ENCODE data around the gene C3. TPM values are rescaled to one million over a fixed set of nuclear protein-coding genes. Genes with fewer than 3 reads are reported as not detected.
A peak's percentile ranks its signal among the peaks of the same experiment; 100 is the strongest.

The C3 gene
- total and polyA plus RNA-seq, 2 experiments from 2014 or later = 0.39 to 1.6 TPM

GRCh38 chr19:6754653-6755463 lies 34.4 kb upstream of the C3 start:
- no peak for DNase-seq (ENCODE audit: low read depth in 1 of 2, low spot score in 1 of 2)
- Histone ChIP-seq H3K27ac (no peak overlapping the region), H3K4me3 (no peak overlapping the region), H3K36me3 (peaks cover 9% of the 10 kb centered on the region), H3K27me3 (no peaks in the 10 kb centered on the region), H3K4me1 (ENCODE audit: low read depth) (peaks cover 3% of the 10 kb centered on the region), H3K9me3 (ENCODE audit: low read depth) (no peaks in the 10 kb centered on the region)
- no peak for TF ChIP-seq CTCF (IDR thresholded peaks at IDR 0.05; ENCODE audit: low read depth, low read length)

DNA sequence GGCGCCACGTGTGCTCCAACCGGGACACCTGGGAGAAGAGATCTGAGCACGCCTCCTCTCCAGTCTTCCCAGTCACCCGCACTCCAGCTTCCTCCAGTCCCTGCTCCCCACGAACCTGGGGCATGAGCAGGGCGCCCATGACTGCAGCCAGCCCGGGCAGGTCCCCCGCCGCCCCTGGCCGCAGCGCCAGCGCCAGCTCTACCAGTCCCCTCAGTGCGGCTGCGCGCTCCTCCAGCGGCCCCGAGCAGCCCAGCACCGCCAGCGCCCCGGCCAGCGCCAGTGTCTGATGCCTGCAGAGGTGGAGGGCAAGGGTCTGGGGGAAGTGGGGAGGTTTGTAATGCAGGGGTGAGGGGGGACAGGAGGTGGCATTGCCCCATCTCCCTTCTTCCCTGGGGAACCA lies 33.7 kb upstream of the C3 start:
- no peak overlapping the region for H3K4me3 ChIP-seq
- no peaks in the 10 kb centered on the region for H3K27me3 ChIP-seq
- H3K4me1 ChIP-seq (ENCODE audit: low read depth) = peaks cover 3% of the 10 kb centered on the region
- no peak overlapping the region for H3K27ac ChIP-seq
- peaks cover 16% of the 10 kb centered on the region for H3K36me3 ChIP-seq
- no peak for DNase-seq (ENCODE audit: low read depth in 1 of 2, low spot score in 1 of 2)
- no peaks in the 10 kb centered on the region for H3K9me3 ChIP-seq (ENCODE audit: low read depth)
- TF ChIP-seq CTCF (IDR thresholded peaks at IDR 0.05; ENCODE audit: low read depth, low read length) = no peak

- Histone ChIP-seq H3K4me1 (ENCODE audit: low read depth) (peaks cover 3% of the 10 kb centered on the region), H3K4me3 (peak overlapping the region; percentile 21), H3K9me3 (ENCODE audit: low read depth) (no peaks in the 10 kb centered on the region), H3K27ac (no peak overlapping the region), H3K36me3 (peaks cover 24% of the 10 kb centered on the region), H3K27me3 (no peaks in the 10 kb centered on the region)
- peak; percentile 74 to 89 for DNase-seq (ENCODE audit: low read depth in 1 of 2, low spot score in 1 of 2)
- peak; percentile 38 for TF ChIP-seq CTCF (IDR thresholded peaks at IDR 0.05; ENCODE audit: low read depth, low read length)
Measured at GRCh38 chr19:6753178-6754031, 33.0 kb upstream of the C3 start.

DNA sequence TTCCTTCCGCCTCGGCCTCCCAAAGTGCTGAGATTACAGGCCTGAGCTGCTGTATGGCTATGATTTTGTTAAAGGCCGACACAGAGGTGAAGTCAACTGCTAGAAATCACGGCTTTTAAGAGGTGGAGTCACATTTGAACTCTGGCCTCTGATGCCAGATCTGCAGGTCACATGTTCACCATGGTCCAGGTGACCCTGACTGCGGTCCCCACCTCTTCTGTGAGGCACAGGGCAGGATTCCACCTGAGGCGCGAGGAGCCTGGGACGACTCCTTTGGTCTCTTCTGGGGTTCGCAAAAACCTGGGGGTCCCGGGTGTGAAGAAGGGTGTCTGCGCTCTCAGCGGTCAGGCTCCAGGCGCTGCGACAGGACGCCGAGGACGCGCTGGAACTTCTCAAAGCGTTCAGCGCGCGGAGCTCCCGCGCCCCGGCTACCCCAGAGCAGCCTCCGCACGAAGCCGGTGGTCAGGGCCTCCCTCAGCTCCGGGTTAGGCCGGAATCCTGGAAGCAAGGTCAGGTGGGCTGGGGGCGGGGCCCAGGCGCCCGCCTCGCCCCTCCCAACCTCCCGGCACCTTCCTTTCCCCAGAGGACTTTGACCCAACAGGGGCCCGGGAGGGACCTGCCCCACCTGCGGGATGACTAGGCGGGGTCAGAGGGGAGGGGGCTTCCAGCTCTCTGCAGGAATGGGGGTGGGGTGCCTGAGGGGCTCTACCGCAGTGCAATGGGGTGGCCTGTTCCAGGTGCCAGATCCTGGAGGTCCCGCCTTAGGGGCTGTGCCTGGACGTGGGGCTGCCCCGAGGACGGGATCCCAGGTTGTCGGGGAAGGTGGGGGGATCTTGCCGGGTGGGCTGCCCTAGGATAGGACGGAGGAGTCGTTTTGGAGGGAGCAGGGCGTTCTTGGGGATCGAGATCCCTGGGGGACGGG lies 32.1 kb upstream of the C3 start:
- Histone ChIP-seq H3K27ac (no peak overlapping the region), H3K36me3 (peaks cover 28% of the 10 kb centered on the region), H3K4me3 (peak overlapping the region; percentile 21), H3K4me1 (ENCODE audit: low read depth) (peaks cover 3% of the 10 kb centered on the region), H3K27me3 (no peaks in the 10 kb centered on the region), H3K9me3 (ENCODE audit: low read depth) (no peaks in the 10 kb centered on the region)
- TF ChIP-seq CTCF (IDR thresholded peaks at IDR 0.05; ENCODE audit: low read depth, low read length) = no peak
- DNase-seq (ENCODE audit: low read depth in 1 of 2, low spot score in 1 of 2) = peak in 1 of 2 donors; percentile 48

DNA sequence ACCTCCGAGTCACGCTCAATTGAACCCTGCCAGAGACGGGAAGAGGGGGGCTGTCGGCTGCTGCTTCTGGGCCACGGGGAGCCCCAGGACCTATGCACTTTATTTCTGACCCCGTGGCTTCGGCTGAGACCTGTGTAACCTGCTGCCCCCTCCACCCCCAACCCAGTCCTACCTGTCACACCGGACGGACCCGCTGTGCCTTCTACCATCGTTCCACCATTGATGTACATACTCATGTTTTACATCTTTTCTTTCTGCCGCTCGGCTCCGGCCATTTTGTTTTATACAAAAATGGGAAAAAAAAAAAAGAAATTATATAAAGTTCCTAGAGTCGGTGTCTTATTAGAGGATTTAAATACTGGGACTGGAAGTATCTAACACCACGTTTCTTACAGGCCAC lies 30.7 kb upstream of the C3 start:
- DNase-seq (ENCODE audit: low read depth in 1 of 2, low spot score in 1 of 2) = no peak
- Histone ChIP-seq H3K36me3 (peaks cover 37% of the 10 kb centered on the region), H3K27ac (no peak overlapping the region), H3K9me3 (ENCODE audit: low read depth) (no peaks in the 10 kb centered on the region), H3K4me1 (ENCODE audit: low read depth) (peaks cover 3% of the 10 kb centered on the region), H3K4me3 (no peak overlapping the region), H3K27me3 (no peaks in the 10 kb centered on the region)
- TF ChIP-seq CTCF (IDR thresholded peaks at IDR 0.05; ENCODE audit: low read depth, low read length) = no peak

All from cardiac muscle cell (in vitro differentiated cells and primary cell).